Keratinocyte (primary cell): ENCODE measurements around the gene MCM6.

Experiments used
- CTCF ChIP-seq, 3 experiments: IDR thresholded peaks in 1 of 3; conservative IDR thresholded peaks in 1 of 3; optimal IDR thresholded peaks in 1 of 3; 2 replicates in 2 of 3; 3 replicates in 1 of 3; pipeline versions ENCODE3 to v1.5.1; 2011; ENCODE audit warnings: low read length in 3 of 3, mild to moderate bottlenecking in 3 of 3, moderate library complexity in 2 of 3, control low read depth in 1 of 3, inconsistent platforms in 1 of 3; ENCODE audit not compliant: insufficient read depth in 2 of 3; ENCODE audit errors: extremely low read depth in 1 of 3
- EZH2 ChIP-seq: IDR thresholded peaks from one replicate; pipeline ENCODE4 v1.6.1; 2012; ENCODE audit warnings: inconsistent platforms, mild to moderate bottlenecking, low read length, moderate library complexity

DNA sequence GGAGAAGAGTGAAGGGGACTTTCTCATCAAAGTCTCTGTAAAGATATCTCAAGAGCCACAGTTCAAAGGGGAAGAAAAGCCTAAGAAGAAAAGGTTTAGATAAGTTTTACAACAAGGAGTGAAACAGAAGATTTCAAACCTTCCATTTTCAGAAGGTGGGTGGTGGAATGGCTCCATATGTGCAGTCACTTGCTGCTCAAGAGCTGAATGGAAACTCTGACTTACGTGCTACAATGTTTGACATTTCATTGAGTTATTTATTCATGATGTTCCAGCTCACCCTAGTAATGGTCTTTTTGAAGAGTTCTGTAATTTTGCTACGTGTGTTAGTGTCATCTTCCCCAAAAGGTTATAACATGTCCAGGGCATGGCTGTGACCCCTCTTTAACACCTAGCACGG, 61.0 kb downstream of the MCM6 start:
- TF ChIP-seq CTCF (optimal IDR thresholded peaks at IDR 0.05 in 1 of 3, IDR thresholded peaks at IDR 0.05 in 1 of 3, conservative IDR thresholded peaks at IDR 0.05 in 1 of 3; ENCODE audit: extremely low read depth in 1 of 3, insufficient read depth in 2 of 3, low read length in 3 of 3) = no peak
- no peak for TF ChIP-seq EZH2
